GM18508 (cell line): ENCODE data around the gene DAPK1.
"Not testable (repeated sequence)": the region's sequence is repeated elsewhere in the genome, so short reads cannot be mapped to it uniquely, and the experiment has no call there.

Source experiments
- ATAC-seq: cut with Tn5 transposase; IDR thresholded peaks from one replicate; pipeline ENCODE4 v1.9.1; 2021; ENCODE audit warnings: moderate number of reproducible peaks; ENCODE audit not compliant: insufficient read depth, unreplicated experiment

The DAPK1 gene

DNA sequence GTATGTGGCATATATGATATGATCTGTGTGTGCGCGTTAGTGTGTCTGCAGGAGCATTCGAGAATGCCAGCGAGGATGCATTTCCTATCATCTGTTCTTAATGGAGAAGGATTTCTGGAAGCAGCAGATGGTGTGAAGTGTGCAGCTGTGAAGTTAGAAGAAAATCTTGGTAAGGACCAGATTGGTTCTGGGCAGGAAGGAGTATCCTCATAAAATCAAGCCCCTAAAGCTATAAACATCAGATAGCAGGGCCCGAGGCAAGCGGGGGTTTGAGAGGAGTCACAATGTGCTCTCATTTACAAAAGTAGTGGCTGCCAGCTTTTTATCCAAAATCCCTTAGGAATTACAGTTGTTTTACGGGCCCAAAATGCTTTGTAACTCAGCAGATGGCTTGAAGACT lies 40.0 kb downstream of the DAPK1 start:
- no peak for ATAC-seq

GRCh38 chr9:87540444-87541105 lies 42.9 kb downstream of the DAPK1 start:
- ATAC-seq: no peak

DNA sequence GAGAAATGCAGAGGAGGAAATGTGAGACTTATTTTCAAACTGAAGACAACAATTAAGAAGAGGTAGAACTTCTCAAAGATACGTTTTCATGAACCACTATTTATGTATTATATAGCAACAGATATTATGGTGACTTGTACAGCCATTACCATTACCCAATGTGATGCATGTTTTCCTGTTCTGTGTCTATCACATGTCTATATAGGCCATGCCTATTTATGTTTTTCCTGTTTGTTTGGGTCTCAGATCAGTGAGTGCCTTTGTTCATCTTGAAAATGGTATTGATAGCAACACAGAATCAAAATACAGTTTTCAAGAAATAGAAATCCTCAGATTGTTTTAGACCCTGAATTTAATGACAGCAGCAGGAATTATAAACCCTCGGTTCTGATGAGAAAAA lies 44.0 kb downstream of the DAPK1 start:
- ATAC-seq: no peak

DNA sequence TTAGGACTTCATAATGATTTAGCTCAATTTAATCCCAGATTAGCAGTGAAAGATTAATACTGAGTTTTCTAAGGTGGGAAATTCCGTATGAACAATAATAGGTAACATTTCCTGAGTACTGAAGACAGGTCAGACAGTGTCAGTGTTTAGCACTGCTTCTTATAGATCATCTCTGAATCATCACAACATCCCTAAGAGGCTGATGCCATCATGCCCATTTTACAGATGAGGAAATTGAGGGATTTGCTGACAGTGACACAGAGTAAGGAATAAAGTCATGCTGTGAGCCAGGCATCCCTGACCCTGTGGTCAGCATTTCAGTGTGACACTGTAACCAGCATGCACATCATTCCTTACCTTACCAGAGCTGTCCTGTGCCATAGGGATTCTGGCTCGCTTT lies 44.5 kb downstream of the DAPK1 start:
- ATAC-seq: no peak

DNA sequence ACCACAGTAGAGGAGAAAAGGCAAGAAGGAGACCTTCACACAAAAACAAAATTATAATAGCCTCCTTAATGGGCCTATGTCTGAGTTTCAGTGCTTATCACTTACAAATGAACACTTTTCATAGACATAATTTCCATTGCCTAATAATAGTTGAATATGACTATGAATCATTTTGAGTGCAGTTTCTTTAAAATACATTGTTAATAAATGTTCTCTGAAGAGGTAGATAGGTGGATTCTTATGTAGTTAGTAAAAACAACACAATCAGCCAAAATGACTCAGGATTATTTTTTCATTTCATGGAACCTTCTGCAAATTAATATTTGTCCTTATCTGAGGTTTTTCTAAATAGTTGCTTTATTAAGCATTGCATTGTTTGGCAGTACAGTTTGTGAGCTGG lies 45.6 kb downstream of the DAPK1 start:
- ATAC-seq: no peak

GRCh38 chr9:87545858-87546257 lies 48.2 kb downstream of the DAPK1 start:
- no peak for ATAC-seq

DNA sequence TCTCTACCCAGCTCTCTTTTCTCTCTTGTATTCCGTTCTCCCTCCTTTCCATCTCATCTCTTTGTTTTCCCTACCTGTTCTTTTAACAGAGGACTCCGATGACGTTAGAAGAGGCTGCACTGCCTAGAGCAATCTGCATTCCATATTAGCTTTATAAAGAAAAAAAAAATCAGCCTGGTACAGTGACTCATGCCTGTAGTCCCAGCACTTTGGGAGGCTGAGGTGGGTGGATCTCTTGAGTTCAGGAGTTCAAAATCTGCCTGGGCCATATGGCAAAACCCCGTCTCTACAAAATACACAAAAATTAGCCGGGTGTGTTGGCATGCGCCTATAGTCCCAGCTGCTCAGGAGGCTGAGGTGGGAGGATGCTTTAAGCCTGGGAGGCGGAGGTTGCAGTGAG lies 49.0 kb downstream of the DAPK1 start:
- ATAC-seq: no peak

DNA sequence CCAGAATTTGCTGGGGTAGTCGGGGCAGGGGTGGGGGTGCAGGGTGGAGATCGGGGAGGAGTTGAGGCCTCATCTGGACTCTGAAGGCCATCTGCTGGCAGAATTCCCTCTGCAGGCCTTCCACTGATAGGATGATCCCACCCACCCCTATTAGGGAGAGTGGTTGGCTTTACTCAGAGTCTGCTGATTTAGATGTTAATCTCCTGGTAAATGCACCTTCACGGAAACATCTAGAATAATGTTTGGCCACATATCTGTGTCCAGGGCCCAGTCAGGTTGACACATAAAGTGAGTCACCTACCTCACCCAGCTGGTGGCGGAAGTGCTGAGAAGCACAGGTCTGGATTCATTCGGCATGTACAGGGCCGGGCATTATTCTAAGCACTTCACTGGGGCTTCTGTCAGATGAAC lies 50.0 kb downstream of the DAPK1 start:
- no peak for ATAC-seq

- no peak for ATAC-seq
Measured at GRCh38 chr9:87548159-87548558, 50.5 kb downstream of the DAPK1 start.

- not testable (repeated sequence) for ATAC-seq
Measured at GRCh38 chr9:87549088-87549487, 51.4 kb downstream of the DAPK1 start.

- no peak for ATAC-seq
Measured at GRCh38 chr9:87549791-87550190, 52.1 kb downstream of the DAPK1 start.

DNA sequence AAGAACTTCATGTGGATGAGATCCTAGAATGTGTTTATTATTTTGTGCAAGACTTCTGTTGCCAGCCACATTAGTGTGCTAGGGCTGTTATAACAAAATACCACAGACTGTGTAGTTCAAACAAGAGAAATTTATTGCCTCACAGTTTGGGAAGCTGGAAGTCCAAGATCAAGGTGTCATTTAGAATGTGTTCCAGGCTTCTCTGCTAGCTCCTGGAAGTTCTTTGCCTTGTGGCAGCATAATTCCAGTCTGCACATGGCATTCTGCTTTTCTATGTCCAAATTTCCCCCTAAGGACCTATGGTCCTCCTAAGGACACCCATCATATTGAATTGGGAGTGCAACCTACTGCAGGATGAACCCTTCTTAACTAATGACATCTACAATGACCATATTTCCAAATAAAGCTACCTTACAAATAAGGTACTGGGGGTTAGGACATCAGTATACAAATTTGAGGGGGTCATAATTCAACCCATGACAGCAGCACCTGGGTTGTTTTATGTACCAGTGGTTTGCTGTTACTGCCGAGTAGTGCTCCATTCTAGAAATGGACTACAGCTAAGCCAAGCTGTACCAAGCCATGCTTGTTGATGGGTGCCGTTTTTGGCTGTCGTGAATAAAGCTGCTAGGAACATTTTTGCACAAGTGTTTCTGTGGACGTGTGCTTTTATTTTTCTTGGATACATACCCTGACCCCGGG lies 52.7 kb downstream of the DAPK1 start:
- ATAC-seq: no peak

- ATAC-seq: no peak
Measured at GRCh38 chr9:87551772-87552217, 54.1 kb downstream of the DAPK1 start.

- ATAC-seq: no peak
Measured at GRCh38 chr9:87554171-87554910, 56.7 kb downstream of the DAPK1 start.

GRCh38 chr9:87554976-87555375 lies 57.3 kb downstream of the DAPK1 start:
- no peak for ATAC-seq

DNA sequence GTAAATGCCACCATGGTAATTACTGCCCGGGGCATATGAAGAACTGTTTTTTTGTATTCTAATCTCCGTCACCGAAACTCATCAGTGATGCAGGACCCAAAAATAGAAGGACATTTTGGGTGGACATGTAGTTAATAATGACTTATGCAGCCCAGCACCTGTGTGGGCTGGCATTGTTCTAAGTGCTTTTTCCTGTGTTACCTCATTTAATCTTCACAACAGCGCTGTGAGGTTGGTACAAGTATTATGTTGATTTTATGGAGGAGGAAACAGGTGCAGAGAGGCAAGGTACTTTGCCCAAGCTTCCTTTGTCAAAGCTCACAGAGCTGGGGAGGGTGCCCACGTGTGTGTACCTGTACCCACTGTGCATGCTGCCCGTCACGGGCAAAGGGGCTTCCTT lies 58.4 kb downstream of the DAPK1 start:
- no peak for ATAC-seq

GRCh38 chr9:87556821-87557220 lies 59.2 kb downstream of the DAPK1 start:
- no peak for ATAC-seq

- no peak for ATAC-seq
Measured at GRCh38 chr9:87557996-87558395, 60.3 kb downstream of the DAPK1 start.

DNA sequence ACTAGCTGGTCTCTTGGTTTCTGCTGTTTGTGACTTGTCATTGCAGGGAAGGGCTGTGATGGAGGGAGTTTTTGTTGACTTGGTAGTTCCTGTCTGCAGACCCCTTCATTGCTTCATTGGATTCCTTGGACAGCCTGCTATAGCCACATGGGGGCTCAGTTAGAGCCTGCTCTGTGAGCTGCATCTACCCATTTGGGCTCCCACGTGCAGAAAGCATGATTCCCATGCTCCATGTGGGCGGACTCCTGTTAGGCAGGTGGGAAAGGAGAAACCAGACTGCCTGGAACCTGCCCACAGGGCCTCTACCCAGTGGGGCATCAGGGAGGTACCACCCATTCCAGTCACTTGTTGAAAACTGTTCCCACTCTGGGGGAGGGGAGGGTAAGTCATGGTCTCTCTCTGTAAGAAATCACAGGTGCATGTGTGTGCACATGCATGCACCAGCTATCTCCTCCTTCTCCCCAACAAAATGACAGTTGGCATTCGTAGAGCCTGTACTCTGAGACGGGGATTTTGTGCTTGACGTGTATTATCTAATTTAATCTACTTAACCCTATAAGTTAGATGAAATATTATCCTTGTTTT lies 61.0 kb downstream of the DAPK1 start:
- ATAC-seq: no peak

GRCh38 chr9:87562062-87562461 lies 64.4 kb downstream of the DAPK1 start:
- ATAC-seq: no peak

GRCh38 chr9:87562530-87563170 lies 65.0 kb downstream of the DAPK1 start:
- ATAC-seq: no peak
